DND-41 (cell line): ENCODE results near the gene CAV3.

ENCODE experiments used
- ATAC-seq: fragments of 200-7000 bp; cut with Tn5 transposase; 3 replicates; pipeline ENCODE4 v1.9.1; 2021; ENCODE audit warnings: low read depth; ENCODE audit not compliant: insufficient read depth
- DNase-seq: peaks from one replicate; pipeline ENCODE4 v3.0.0-alpha.2; 2020
- H2AFZ ChIP-seq: 2 replicates; pipeline ENCODE4 v1.6.0; 2012; ENCODE audit warnings: low read depth, low read length
- H3K27ac ChIP-seq: 2 replicates; pipeline ENCODE4 v1.5.1; 2012; ENCODE audit warnings: low read length, inconsistent platforms
- H3K27me3 ChIP-seq: fragments of 200-600 bp; sonication (generic); 2 replicates; pipeline ENCODE4 v1.6.0; 2012; ENCODE audit warnings: low read length, mild to moderate bottlenecking, inconsistent platforms; ENCODE audit not compliant: insufficient read depth, poor library complexity
- H3K36me3 ChIP-seq: 2 replicates; pipeline ENCODE4 v1.5.1; 2012; ENCODE audit warnings: low read length, inconsistent platforms; ENCODE audit not compliant: insufficient read depth
- H3K4me1 ChIP-seq: 2 replicates; pipeline ENCODE4 v1.5.1; 2012; ENCODE audit warnings: mild to moderate bottlenecking, low read length; ENCODE audit not compliant: insufficient read depth
- H3K4me2 ChIP-seq: 2 replicates; pipeline ENCODE4 v1.6.0; 2012; ENCODE audit warnings: mild to moderate bottlenecking, moderate library complexity, low read length, inconsistent platforms; ENCODE audit not compliant: insufficient read depth
- H3K4me3 ChIP-seq, 2 experiments: fragments of 200-600 bp in 1 of 2; shearing (Covaris generic) in 1 of 2; 2 replicates each; pipeline ENCODE4 v1.5.1; 2012 to 2016; ENCODE audit warnings: inconsistent platforms in 2 of 2, low read length in 2 of 2, mild to moderate bottlenecking in 2 of 2, low read depth in 1 of 2, moderate library complexity in 1 of 2
- H3K79me2 ChIP-seq: 2 replicates; pipeline ENCODE4 v1.6.0; 2012; ENCODE audit warnings: low read length, inconsistent platforms; ENCODE audit not compliant: insufficient read depth
- H3K9ac ChIP-seq: 2 replicates; pipeline ENCODE4 v1.6.0; 2012; ENCODE audit warnings: low read depth, mild to moderate bottlenecking, inconsistent platforms, low read length, moderate library complexity
- H3K9me3 ChIP-seq: 2 replicates; pipeline ENCODE4 v1.5.1; 2012; ENCODE audit warnings: low read length, moderate library complexity, mild to moderate bottlenecking, inconsistent platforms; ENCODE audit not compliant: insufficient read depth, severe bottlenecking
- H4K20me1 ChIP-seq: 2 replicates; pipeline ENCODE4 v1.6.0; 2012; ENCODE audit warnings: low read length; ENCODE audit not compliant: insufficient read depth
- EZH2 ChIP-seq: IDR thresholded peaks from 3 replicates; pipeline ENCODE4 v1.6.1; 2012; ENCODE audit warnings: borderline replicate concordance, low read depth, mild to moderate bottlenecking, moderate library complexity, low read length, inconsistent platforms; ENCODE audit not compliant: severe bottlenecking
- TF ChIP-seq, protein P1 (sequence below): IDR thresholded peaks from 2 replicates; pipeline ENCODE4 v1.5.1; 2012; ENCODE audit warnings: borderline replicate concordance, low read length, moderate library complexity, mild to moderate bottlenecking; ENCODE audit not compliant: poor library complexity, severe bottlenecking; ENCODE audit errors: extremely low read depth

The CAV3 gene

DNA sequence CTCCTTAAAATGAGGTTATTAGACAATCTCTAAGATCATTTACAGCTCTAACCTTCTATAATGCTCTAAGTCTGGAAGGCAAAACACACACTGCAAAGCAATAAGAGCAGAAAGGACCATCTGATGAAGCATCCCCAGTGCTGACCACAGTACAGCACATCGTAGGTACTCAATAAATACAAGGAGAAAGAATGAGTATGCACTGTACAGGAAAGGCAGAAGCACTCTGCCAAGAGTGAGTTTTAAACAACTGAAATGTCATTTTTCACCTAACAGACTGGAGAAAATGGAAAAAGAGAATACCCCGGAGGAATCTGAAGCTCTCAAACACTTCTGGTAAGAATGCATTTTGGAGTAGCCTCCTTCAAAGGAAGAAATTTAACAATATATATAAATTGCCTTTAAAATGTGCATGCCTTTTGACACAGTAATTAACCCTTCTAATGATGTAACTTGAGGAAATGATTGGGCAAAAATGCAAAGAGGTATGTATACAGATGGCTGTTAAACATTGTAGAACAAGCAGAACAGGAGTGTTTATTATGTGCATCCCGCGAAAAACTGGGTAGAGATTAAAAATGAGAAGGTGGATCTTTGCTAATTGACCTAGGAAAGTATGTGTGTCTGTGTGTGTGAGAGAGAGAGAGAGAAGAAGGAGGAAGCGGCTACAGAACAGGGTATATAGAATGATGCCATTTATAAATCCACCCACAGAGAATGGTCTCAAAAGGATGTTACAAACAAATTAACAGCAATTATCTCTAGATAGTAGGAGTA lies 43.8 kb downstream of the CAV3 start:
- Histone ChIP-seq H3K4me2 (no peak overlapping the region), H2AFZ (no peak overlapping the region), H3K27ac (no peak overlapping the region), H4K20me1 (no peaks in the 10 kb centered on the region), H3K79me2 (no peaks in the 10 kb centered on the region), H3K9ac (no peak overlapping the region), H3K27me3 (no peaks in the 10 kb centered on the region), H3K9me3 (no peaks in the 10 kb centered on the region), H3K4me1 (no peaks in the 10 kb centered on the region), H3K36me3 (no peaks in the 10 kb centered on the region), H3K4me3 (no peak overlapping the region)
- ATAC-seq (no peak), DNase-seq (no peak)
- no peak for TF ChIP-seq EZH2
- TF ChIP-seq, protein P1, sequence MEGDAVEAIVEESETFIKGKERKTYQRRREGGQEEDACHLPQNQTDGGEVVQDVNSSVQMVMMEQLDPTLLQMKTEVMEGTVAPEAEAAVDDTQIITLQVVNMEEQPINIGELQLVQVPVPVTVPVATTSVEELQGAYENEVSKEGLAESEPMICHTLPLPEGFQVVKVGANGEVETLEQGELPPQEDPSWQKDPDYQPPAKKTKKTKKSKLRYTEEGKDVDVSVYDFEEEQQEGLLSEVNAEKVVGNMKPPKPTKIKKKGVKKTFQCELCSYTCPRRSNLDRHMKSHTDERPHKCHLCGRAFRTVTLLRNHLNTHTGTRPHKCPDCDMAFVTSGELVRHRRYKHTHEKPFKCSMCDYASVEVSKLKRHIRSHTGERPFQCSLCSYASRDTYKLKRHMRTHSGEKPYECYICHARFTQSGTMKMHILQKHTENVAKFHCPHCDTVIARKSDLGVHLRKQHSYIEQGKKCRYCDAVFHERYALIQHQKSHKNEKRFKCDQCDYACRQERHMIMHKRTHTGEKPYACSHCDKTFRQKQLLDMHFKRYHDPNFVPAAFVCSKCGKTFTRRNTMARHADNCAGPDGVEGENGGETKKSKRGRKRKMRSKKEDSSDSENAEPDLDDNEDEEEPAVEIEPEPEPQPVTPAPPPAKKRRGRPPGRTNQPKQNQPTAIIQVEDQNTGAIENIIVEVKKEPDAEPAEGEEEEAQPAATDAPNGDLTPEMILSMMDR = no peak

DNA sequence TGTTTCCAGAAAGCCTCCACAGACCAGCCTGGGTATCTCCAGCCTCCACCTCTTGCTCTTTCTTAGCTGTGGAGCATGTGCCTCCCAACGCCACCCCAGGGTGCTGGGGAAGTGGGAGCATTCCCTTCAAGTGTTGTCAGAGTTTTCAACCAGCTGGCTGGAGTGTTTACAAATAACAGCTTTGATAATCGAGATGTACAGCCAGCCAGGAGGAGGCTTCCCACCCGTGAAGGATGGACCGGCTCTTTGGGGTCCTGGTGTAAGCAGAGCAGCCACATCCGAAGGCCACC lies 44.3 kb downstream of the CAV3 start:
- TF ChIP-seq EZH2 = no peak
- TF ChIP-seq, protein P1 = no peak
- DNase-seq (no peak), ATAC-seq (no peak)
- Histone ChIP-seq H2AFZ (no peak overlapping the region), H3K36me3 (no peaks in the 10 kb centered on the region), H3K4me1 (no peaks in the 10 kb centered on the region), H3K9ac (no peak overlapping the region), H4K20me1 (no peaks in the 10 kb centered on the region), H3K9me3 (no peaks in the 10 kb centered on the region), H3K4me3 (no peak overlapping the region), H3K79me2 (no peaks in the 10 kb centered on the region), H3K4me2 (no peak overlapping the region), H3K27me3 (no peaks in the 10 kb centered on the region), H3K27ac (no peak overlapping the region)

DNA sequence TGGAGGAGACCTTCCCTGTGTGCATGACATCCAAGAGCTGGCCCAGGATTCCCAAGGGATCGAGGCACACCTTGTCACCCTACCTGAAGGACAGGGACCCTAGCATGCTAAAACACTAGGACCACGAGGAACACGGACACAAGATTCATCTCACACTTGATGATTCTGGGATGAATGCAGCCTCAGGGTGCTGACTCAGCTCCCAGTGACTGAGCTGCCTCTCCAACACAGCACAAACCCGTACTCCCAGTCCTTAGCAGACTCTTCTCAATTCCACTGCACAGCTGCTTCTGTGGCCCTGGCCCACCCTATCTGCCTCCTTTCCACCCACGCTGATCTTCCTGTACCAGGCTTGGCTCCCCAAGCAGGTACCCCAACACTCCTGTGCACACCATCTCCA lies 44.9 kb downstream of the CAV3 start:
- Histone ChIP-seq H3K4me3 (no peak overlapping the region), H3K27ac (no peak overlapping the region), H3K36me3 (no peaks in the 10 kb centered on the region), H3K27me3 (no peaks in the 10 kb centered on the region), H2AFZ (no peak overlapping the region), H3K79me2 (no peaks in the 10 kb centered on the region), H3K4me2 (no peak overlapping the region), H3K9ac (no peak overlapping the region), H3K4me1 (no peaks in the 10 kb centered on the region), H4K20me1 (no peaks in the 10 kb centered on the region), H3K9me3 (no peaks in the 10 kb centered on the region)
- no peak for DNase-seq
- no peak for TF ChIP-seq EZH2
- TF ChIP-seq, protein P1 = no peak
- no peak for ATAC-seq

DNA sequence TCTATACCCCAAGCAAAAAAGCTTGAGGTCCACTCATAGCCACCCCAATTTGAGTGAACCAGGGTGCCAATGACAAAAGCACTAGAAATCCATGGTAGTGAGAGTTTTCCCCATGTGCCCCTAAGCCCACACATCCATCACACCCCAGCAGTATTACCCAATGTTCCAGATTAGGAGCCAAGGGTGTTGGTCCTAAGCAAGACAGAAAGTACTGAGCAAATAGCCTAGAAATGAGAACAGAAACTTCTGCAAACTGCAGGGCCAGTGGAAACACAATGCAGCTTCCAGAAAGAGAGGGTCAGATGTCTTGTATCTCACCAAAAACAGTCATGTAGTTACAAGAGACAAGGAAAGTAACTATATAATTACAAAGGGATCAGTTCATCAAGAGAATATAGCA lies 46.7 kb downstream of the CAV3 start:
- Histone ChIP-seq H2AFZ (no peak overlapping the region), H3K4me3 (no peak overlapping the region), H3K36me3 (no peaks in the 10 kb centered on the region), H3K4me2 (no peak overlapping the region), H3K79me2 (no peaks in the 10 kb centered on the region), H3K9me3 (no peaks in the 10 kb centered on the region), H3K27me3 (no peaks in the 10 kb centered on the region), H4K20me1 (no peaks in the 10 kb centered on the region), H3K4me1 (no peaks in the 10 kb centered on the region), H3K9ac (no peak overlapping the region), H3K27ac (no peak overlapping the region)
- ATAC-seq (no peak), DNase-seq (no peak)
- TF ChIP-seq, protein P1 = no peak
- TF ChIP-seq EZH2 = no peak
